Erythroblast (primary cell): ENCODE measurements around the gene FAM111B.
A peak's percentile ranks its signal among the peaks of the same experiment; 100 is the strongest.

Experiments used
- DNase-seq, 2 experiments: peaks; one replicate each; lab custom pipeline; 2025; lab: John Stamatoyannopoulos, UW
- GATA1 ChIP-seq: IDR thresholded peaks from 2 replicates; pipeline ENCODE4 v1.6.1; 2011; ENCODE audit warnings: low read depth, mild to moderate bottlenecking, control low read depth, low read length, moderate library complexity
- POLR2A ChIP-seq: IDR thresholded peaks from 2 replicates; pipeline ENCODE4 v1.6.1; 2011; ENCODE audit warnings: mild to moderate bottlenecking, low read length

FAM111B gene

DNA sequence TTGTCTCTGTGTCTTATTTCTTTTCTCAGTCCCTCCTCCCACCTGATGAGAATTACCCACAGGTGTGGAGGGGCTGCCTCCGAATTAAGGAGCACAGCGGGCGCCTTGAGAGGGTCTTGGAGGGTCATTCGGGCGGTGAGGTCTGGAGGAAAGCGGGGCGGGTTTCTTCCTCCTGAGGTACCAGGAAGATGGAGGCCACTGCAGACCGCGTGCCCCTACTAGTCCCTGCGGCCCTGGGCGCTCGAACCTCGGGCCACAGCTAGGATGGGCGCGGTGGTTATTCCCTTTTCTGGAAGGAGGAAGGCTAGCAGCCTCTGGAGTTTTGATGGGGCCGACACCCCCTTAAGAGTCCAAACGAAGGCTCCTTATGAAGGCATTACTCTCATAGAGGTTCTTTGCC is 30.2 kb downstream of the FAM111B start:
- TF ChIP-seq GATA1 (no peak), POLR2A (no peak)
- DNase-seq: no peak

DNA sequence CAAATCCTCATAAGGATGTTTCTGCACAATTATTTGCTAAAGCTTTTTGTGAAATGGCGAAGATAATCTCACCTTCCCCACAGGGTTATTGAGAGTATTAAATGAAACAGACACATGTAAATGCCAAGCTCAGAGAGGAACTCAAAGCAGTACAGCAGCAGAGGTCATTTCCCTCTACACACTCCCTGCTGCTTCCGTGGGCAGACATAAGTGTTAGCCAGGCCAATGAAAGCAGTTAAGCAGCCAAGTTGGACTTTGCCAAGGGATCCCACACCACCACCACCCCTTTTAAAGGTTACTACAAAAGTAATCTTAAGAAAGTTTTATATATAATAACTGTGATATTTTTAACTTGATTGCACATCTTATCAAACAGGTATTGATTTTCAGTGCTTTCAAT is 31.6 kb downstream of the FAM111B start:
- TF ChIP-seq GATA1 (no peak), POLR2A (no peak)
- no peak for DNase-seq

DNA sequence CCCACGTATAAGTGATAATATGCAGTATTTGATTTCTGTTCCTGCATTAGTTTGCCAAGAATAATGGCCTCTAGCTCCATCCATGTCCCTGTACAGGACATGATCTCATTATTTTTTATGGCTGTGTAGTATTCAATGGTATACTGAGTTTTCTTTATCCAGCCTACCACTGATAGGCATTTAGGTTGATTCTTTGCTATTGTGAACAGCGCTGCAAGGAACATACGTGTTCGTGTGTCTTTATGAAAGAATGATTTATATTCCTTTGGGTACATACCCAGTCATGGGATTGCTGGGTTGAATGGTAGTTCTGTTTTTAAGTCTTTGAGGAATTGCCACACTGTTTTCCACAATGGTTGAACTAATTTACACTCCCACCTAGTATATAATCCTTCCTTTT is 34.2 kb downstream of the FAM111B start:
- DNase-seq: no peak
- no peak for TF ChIP-seq POLR2A
- no peak for TF ChIP-seq GATA1

DNA sequence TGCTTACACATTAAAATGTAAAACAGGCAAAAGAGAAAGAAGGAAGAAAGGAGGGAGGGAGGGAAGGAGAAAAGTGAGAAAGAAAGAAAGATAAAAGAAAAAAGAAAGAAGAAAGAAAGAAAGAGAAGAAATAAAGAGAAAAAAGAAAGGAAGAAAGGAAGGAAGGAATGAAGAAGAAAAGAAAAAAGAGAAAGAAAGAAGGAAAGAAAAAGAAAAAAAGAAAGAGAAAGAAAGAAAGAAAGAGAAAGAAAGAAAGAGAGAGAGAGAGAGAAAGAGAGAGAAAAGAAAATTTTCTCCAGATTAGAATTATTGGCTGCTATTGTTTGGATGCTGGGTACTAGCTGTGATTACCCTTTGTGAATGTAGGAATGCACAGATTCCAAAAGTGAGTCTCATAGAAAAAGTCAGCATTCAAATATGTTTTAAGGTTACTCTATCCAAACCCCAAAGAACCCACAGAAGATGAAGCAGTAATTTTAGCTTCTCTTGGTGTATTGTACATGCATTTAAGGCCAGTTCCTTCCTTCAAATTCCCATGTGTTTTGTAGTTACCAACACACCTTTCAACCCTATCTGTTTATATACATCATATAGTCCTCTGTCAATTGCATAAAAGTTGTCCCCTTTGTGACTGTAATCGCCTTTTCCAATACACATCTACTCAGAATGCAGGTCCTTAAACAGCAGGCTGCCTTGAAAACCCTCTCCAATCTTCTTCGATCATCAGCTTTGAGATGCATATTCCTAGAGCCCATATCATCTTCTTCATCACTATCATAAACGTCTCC is 34.8 kb downstream of the FAM111B start:
- DNase-seq: no peak
- TF ChIP-seq GATA1 (no peak), POLR2A (no peak)

DNA sequence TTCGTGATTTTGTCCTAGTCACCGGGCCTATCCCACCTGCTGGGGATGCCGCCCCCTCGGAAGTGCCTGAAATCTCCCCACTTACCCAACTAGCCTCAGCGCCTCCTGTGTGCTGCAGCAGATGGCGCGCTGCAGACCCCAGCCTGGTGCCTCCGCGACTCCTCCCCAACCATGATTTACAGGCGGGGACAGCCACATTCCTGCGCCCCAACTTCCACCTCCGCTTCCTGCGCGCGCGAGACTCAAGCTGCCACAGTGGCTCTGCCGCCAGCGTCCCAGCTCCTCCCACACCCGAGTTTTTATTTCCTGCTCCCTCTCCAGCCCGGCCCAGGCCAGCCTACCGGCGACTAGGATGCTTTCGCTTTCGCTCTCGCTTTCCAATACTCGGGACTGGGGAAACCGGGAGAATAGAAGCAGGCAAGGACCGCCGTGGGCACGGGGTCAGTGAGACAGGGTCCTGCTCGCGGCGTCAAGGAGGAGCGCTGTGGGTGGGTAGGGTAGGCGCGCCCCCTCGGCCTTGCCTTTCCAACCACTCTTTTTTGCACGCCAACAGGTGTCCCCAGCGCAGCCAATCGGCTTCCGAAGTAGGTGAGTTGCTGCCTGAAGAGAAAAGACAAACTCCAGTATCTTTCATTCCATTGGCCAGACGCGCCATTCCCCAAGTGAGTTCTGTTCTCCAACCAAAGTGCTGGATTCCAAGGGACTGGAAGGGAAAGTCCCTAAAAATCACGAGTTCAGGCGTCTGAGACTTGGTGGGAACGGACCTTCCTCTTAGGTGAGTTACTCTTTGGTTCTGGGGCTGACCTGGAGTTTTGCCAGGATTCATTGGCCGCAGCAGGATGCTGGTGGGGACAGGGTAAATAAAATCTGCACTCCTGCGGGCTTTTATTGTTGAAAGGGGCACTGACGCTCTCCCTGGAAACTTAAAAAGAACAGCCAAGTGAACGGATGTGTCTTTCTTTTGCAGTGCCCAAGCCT is 35.8 kb downstream of the FAM111B start, which contains the start of gene FAM111A:
FAM111A (plus strand) TSS at position 327 of the 978 bp plus-strand sequence. CDS start 6,017 bp downstream, outside the sequence.
- peak; percentile 44 for TF ChIP-seq POLR2A
- TF ChIP-seq GATA1: no peak
- DNase-seq: peak; percentile 78 to 84

DNA sequence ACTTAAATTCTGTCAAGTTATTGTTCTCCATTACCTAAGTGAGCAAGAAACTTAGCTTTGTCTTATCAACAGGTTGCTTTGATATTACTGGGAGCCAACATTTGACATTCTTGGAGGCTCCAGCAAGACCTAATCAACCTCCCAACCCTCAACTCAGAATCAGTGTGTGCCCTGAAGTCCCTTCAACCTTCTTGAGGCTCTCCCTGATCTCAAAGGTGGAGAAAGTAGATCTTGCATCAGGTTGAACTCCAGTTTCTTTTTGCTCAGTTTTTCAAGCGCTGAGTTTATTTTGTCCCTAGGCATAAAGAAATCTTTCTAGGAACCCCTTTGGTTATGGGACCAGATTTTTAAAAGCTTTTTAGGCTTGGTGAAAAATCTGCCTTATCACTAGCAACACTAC is 37.1 kb downstream of the FAM111B start:
- no peak for TF ChIP-seq POLR2A
- no peak for TF ChIP-seq GATA1
- DNase-seq: peak; percentile 36 to 56

DNA sequence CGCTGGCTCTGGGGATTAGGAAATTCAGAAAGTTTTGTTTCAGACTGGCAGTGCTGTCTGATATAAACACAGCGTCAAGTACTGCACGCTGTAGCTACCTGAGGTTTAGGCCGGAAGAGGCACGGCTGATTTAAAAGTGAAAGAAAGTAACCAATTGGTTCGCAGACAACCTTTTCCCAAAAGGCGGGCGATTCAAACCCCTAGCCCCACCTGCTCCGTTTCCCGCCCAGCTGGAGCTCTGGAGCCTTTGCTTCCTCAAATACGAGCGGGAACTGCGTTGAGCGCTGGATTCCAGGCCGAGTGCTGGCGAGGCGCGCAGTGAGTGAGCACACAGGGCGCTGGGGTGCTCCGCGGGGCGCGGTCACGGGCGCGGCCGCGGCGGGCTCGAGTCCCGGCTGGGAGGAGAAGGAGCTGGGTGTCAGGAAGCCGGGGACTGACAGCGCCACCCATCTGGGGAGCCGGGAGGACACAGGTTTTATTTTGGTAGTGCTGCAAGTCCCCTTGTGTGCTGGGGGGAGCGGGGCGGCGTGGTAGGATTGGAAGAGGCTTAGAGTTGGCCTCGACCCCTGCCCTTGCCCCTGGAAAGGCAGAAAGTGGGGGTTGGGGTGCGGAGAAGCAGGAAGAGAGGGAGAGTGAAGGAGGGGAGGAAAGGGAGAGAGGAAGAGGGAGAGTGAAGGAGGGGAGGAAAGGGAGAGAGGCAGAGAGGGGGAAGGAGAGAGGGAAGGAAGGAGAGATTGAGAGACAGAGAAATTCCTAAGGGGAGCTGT is 37.7 kb downstream of the FAM111B start:
- no peak for TF ChIP-seq GATA1
- TF ChIP-seq POLR2A: peak; percentile 50
- DNase-seq: peak; percentile 87 to 88

DNA sequence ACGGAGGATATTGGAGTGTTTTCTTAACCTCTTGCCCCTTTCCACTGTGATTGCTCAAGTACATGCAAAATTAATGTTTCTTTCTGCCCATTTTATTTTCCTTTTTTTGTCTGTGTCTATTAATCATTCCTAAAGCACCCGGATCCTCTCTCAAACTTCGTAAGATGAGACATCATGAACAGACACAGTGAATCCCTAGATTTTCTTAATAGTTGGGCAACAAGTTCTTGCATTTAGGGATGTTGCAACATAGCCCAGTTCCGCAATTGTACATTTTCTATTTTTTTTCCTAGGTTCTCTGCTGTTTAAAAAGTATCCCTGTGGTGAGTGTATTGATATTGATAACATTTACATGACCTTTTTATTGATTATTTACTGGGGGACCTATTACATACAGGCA is 38.5 kb downstream of the FAM111B start:
- TF ChIP-seq POLR2A: no peak
- TF ChIP-seq GATA1: no peak
- peak in 1 of 2 experiments; percentile 36 for DNase-seq

DNA sequence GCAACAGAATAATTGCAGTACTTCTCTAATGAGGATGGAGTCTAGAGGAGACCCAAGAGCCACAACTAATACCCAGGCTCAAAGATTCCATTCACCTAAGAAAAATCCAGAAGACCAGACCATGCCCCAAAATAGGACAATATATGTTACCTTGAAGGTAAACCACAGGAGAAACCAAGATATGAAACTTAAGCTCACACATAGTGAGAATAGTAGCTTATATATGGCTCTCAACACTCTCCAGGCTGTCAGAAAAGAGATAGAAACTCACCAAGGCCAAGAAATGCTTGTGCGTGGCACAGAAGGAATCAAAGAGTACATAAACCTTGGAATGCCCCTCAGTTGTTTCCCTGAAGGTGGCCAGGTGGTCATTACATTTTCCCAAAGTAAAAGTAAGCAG is 44.7 kb downstream of the FAM111B start:
- TF ChIP-seq POLR2A (no peak), GATA1 (no peak)
- no peak for DNase-seq

DNA sequence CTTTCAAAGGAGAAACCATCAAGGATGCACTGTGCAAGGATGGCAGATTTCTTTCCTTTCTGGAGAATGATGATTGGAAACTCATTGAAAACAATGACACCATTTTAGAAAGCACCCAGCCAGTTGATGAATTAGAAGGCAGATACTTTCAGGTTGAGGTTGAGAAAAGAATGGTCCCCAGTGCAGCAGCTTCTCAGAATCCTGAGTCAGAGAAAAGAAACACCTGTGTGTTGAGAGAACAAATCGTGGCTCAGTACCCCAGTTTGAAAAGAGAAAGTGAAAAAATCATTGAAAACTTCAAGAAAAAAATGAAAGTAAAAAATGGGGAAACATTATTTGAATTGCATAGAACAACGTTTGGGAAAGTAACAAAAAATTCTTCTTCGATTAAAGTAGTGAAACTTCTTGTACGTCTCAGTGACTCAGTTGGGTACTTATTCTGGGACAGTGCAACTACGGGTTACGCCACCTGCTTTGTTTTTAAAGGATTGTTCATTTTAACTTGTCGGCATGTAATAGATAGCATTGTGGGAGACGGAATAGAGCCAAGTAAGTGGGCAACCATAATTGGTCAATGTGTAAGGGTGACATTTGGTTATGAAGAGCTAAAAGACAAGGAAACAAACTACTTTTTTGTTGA is 45.4 kb downstream of the FAM111B start:
- DNase-seq: no peak
- no peak for TF ChIP-seq POLR2A
- TF ChIP-seq GATA1: no peak

DNA sequence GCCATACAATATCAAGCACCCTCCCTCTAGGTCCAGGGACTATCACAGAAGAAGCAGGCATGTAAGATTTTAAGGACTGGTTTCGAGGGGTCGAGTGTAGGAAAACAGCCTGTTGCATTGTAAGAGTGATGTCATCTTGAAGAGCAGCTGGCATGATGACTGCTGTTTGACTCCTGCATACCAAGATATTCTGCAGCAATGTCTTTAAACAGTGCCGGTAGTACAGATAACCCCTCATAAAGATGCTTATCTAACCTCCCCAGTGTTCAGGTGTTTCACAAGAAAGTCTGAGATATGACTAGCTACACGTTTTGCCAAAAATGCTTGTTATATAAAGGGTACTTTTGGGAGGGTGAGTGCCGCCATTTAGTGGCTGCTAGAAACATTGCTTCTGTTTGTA is 47.6 kb downstream of the FAM111B start:
- DNase-seq: peak in 1 of 2 experiments; percentile 36
- TF ChIP-seq POLR2A (no peak), GATA1 (no peak)

DNA sequence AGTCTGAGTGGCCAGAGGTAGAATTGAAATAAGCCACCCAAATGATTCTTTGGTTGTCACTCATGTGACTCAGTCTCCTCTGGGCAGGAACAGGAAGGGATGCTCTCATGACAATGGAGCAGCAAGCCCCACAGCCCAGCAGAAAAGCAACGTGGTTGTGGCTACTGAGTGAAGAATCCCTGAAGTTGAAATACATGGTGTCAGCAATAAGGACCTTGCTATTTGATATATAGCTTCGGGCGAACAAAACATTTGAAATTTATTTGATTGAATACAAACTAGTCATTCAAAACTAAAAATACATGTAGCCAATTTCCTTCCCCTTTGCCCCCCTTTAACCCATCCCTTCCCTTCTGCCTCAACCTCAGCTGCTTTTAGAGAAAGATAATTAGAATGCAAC is 50.4 kb downstream of the FAM111B start:
- no peak for DNase-seq
- TF ChIP-seq POLR2A (no peak), GATA1 (no peak)
